Measurements from ENCODE around the gene COX17.
A peak's percentile ranks its signal among the peaks of the same experiment; 100 is the strongest.
"Not testable (repeated sequence)": the region's sequence is repeated elsewhere in the genome, so short reads cannot be mapped to it uniquely, and the experiment has no call there.

Gene COX17

GRCh38 chr3:119676771-119677640 lies at the start of gene COX17:
COX17 (minus strand) TSS chr3:119677406; CDS start chr3:119677310, 96 bp downstream.
- peak; percentile 86 for DNase-seq

- DNase-seq: no peak
These were observed 49.7 kb upstream of the COX17 start for GRCh38 chr3:119726909-119727308.

- DNase-seq: no peak
These were observed 45.8 kb upstream of the COX17 start for GRCh38 chr3:119723022-119723421.

- no peak for DNase-seq
These were observed 40.3 kb upstream of the COX17 start for GRCh38 chr3:119717520-119717919.

- no peak for DNase-seq
These were observed 39.8 kb upstream of the COX17 start for GRCh38 chr3:119716998-119717397.

- no peak for DNase-seq
These were observed 37.9 kb upstream of the COX17 start for GRCh38 chr3:119715105-119715504.

GRCh38 chr3:119703820-119704531 lies 26.8 kb upstream of the COX17 start:
- no peak for DNase-seq

- DNase-seq: peak; percentile 86
These were observed 25.6 kb upstream of the COX17 start, which contains the start of gene CFAP91 for GRCh38 chr3:119702530-119703527. CFAP91 (plus strand) TSS chr3:119703022; CDS start chr3:119703099, 77 bp downstream.

- DNase-seq: no peak
These were observed 23.9 kb upstream of the COX17 start for GRCh38 chr3:119700920-119701734.

GRCh38 chr3:119700269-119700919 lies 23.2 kb upstream of the COX17 start:
- peak; percentile 7 for DNase-seq

- no peak for DNase-seq
These were observed 20.2 kb upstream of the COX17 start for GRCh38 chr3:119697394-119697793.

- no peak for DNase-seq
These were observed 18.3 kb upstream of the COX17 start for GRCh38 chr3:119695480-119695879.

GRCh38 chr3:119690043-119690656 lies 12.9 kb upstream of the COX17 start:
- DNase-seq: no peak

- no peak for DNase-seq
These were observed 6.2 kb upstream of the COX17 start for GRCh38 chr3:119683421-119683820.

- DNase-seq: no peak
These were observed 4.1 kb upstream of the COX17 start for GRCh38 chr3:119681279-119681678.

- DNase-seq: no peak
These were observed 2.7 kb upstream of the COX17 start for GRCh38 chr3:119679874-119680273.

GRCh38 chr3:119678209-119678608 lies 1.0 kb upstream of the COX17 start:
- not testable (repeated sequence) for DNase-seq

GRCh38 chr3:119677641-119677934 lies 382 bp upstream of the COX17 start:
- no peak for DNase-seq

GRCh38 chr3:119676020-119676419 lies 1.2 kb downstream of the COX17 start:
- DNase-seq: no peak

GRCh38 chr3:119675188-119675874 lies 1.9 kb downstream of the COX17 start:
- DNase-seq: no peak
